SU-DHL-6 (cell line): ENCODE results near the gene VIPR2.

Experiments
- EZH2phosphoT487 ChIP-seq: fragments of 200-600 bp; sonication (generic), shearing (Covaris generic); conservative IDR thresholded peaks from 2 replicates; pipeline ENCODE4 v1.6.1; 2018; ENCODE audit warnings: mild to moderate bottlenecking, antibody characterized with exemption, low read length, moderate library complexity, mixed read lengths
- TF ChIP-seq, protein P1 (sequence below): fragments of 200-600 bp; sonication (generic); IDR thresholded peaks from one replicate; pipeline ENCODE4 v1.5.1; 2017; ENCODE audit warnings: antibody characterized with exemption, mild to moderate bottlenecking, low read length, moderate library complexity; ENCODE audit not compliant: insufficient read depth, poor library complexity, severe bottlenecking

DNA sequence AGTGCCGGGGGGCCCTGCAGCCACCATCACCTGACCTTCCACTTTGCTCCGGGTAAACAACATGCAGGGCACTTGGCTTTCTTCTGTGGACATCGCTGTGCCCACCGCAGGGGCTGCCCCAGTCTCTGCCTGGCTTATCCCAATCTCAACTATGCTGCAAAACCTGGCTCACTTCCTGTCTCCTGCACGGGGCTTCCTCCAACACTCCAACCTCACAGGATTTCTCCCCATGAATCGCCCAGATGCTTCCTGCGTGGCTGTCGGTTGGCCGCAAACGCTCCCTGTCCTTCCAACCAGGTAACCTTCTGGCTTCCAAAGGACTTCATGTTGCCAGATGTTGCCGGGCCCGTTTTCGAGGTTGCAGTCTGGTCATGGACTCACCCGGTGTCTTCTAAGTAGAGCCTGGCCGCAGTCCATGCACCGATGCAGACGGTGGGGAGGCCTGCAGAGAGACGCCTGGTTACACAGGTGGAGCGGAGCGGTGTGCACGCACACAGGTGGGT lies 109.0 kb downstream of the VIPR2 start:
- TF ChIP-seq, protein P1, sequence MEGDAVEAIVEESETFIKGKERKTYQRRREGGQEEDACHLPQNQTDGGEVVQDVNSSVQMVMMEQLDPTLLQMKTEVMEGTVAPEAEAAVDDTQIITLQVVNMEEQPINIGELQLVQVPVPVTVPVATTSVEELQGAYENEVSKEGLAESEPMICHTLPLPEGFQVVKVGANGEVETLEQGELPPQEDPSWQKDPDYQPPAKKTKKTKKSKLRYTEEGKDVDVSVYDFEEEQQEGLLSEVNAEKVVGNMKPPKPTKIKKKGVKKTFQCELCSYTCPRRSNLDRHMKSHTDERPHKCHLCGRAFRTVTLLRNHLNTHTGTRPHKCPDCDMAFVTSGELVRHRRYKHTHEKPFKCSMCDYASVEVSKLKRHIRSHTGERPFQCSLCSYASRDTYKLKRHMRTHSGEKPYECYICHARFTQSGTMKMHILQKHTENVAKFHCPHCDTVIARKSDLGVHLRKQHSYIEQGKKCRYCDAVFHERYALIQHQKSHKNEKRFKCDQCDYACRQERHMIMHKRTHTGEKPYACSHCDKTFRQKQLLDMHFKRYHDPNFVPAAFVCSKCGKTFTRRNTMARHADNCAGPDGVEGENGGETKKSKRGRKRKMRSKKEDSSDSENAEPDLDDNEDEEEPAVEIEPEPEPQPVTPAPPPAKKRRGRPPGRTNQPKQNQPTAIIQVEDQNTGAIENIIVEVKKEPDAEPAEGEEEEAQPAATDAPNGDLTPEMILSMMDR, result no peak
- no peak for TF ChIP-seq EZH2phosphoT487
